T-cell (primary cell): ENCODE measurements around the gene SP1. TPM values are rescaled to one million over a fixed set of nuclear protein-coding genes. Genes with fewer than 3 reads are reported as not detected.

ENCODE experiments used
- ATAC-seq, 4 experiments: fragments of 200-7000 bp in 3 of 4; fragments of 150-1000 bp in 1 of 4; cut with Tn5 transposase; replicated peaks in 1 of 4; 1 replicate in 3 of 4; 2 replicates in 1 of 4; pipeline ENCODE4 v1.10.0; 2021; ENCODE audit warnings: moderate library complexity in 3 of 4, mild to moderate bottlenecking in 2 of 4, moderate number of reproducible peaks in 1 of 4
- CTCF ChIA-PET, 2 donors: fragments of 300-600 bp; sonication (Branson Sonifier 250); formaldehyde crosslinking; loops; one replicate each; lab custom pipeline; 2022; ENCODE audit warnings: antibody characterized with exemption in 2 of 2; lab: Charles Lee
- POLR2A ChIA-PET, 2 donors: fragments of 300-600 bp; sonication (Branson Sonifier 250); formaldehyde crosslinking; loops; one replicate each; lab custom pipeline; 2022; ENCODE audit warnings: antibody characterized with exemption in 2 of 2; lab: Charles Lee
- DNase-seq, 35 experiments: peaks; one replicate each; pipeline versions ENCODE4 v3.0.0 to v3.0.0-alpha.2; 2013 to 2023
- H3K27ac ChIP-seq: one replicate; pipeline ENCODE4 v1.5.1; 2013; ENCODE audit warnings: low read length
- H3K27me3 ChIP-seq, 2 experiments: replicated peaks in 1 of 2; 1 replicate in 1 of 2; 2 replicates in 1 of 2; pipeline versions ENCODE4 v1.6.1 to v1.7.0; 2013; ENCODE audit warnings: low read length in 1 of 2, mixed read lengths in 1 of 2; ENCODE audit not compliant: control insufficient read depth in 2 of 2, insufficient read depth in 2 of 2; ENCODE audit errors: extremely low read depth in 1 of 2
- H3K36me3 ChIP-seq, 2 donors: 1 replicate in 1 of 2; 2 replicates in 1 of 2; pipeline versions ENCODE4 v1.6.1 to v1.7.0; 2013; ENCODE audit warnings: low read length in 1 of 2; ENCODE audit not compliant: control insufficient read depth in 2 of 2, insufficient read depth in 1 of 2; ENCODE audit errors: extremely low read depth in 1 of 2
- H3K4me1 ChIP-seq, 2 experiments: 1 replicate in 1 of 2; 2 replicates in 1 of 2; pipeline versions ENCODE4 v1.6.1 to v1.7.0; 2013; ENCODE audit warnings: low read length in 2 of 2, mixed read lengths in 1 of 2; ENCODE audit not compliant: insufficient read depth in 2 of 2, control insufficient read depth in 1 of 2; ENCODE audit errors: extremely low read depth in 1 of 2
- H3K4me3 ChIP-seq, 2 donors: 1 replicate in 1 of 2; 2 replicates in 1 of 2; pipeline versions ENCODE4 v1.5.1 to v1.7.0; 2013; ENCODE audit warnings: mild to moderate bottlenecking in 2 of 2, low read length in 1 of 2, moderate library complexity in 1 of 2; ENCODE audit not compliant: control insufficient read depth in 1 of 2; ENCODE audit errors: extremely low read depth in 1 of 2
- H3K9me3 ChIP-seq: 2 replicates; pipeline ENCODE4 v1.7.0; 2013
- H3K27ac Mint-ChIP-seq, 2 donors: one replicate each; pipeline ENCODE4 v1.8.0; 2020 to 2021; ENCODE audit warnings: mild to moderate bottlenecking in 2 of 2, mixed read lengths in 2 of 2
- H3K27me3 Mint-ChIP-seq, 2 donors: one replicate each; pipeline ENCODE4 v1.8.0; 2021 to 2022; ENCODE audit warnings: mixed read lengths in 2 of 2
- H3K36me3 Mint-ChIP-seq: one replicate; pipeline ENCODE4 v1.8.0; 2021; ENCODE audit warnings: mixed read lengths
- H3K4me1 Mint-ChIP-seq, 3 donors: one replicate each; pipeline ENCODE4 v1.8.0; 2020 to 2022; ENCODE audit warnings: mixed read lengths in 3 of 3, mild to moderate bottlenecking in 1 of 3
- H3K4me3 Mint-ChIP-seq, 3 donors: one replicate each; pipeline ENCODE4 v1.8.0; 2020 to 2022; ENCODE audit warnings: mild to moderate bottlenecking in 3 of 3, mixed read lengths in 3 of 3, moderate library complexity in 3 of 3
- H3K9me3 Mint-ChIP-seq, 3 donors: one replicate each; pipeline ENCODE4 v1.8.0; 2020 to 2022; ENCODE audit warnings: mixed read lengths in 3 of 3
- WGBS: methylation state at CpG from one replicate; pipeline ENCODE4 v1.1.5; 2013; ENCODE audit warnings: missing lambda C conversion rate; ENCODE audit not compliant: insufficient coverage; 5-methylcytosine and 5-hydroxymethylcytosine counted together
- total RNA-seq, 35 experiments: library from RNA in 6 of 35; stranded (reverse) in 6 of 35; fragments of 120-200 nt in 1 of 35; gene quantifications; one replicate each; pipeline versions ENCODE4 v1.2.1 to v1.2.4 and lab custom pipeline; 2013 to 2026

SP1 gene
- total RNA-seq, 5 donors from 2014 or later (not counting 1 experiment from before 2014, with no cell fraction given), result 72.7 to 109 (median 96.6) TPM

DNA sequence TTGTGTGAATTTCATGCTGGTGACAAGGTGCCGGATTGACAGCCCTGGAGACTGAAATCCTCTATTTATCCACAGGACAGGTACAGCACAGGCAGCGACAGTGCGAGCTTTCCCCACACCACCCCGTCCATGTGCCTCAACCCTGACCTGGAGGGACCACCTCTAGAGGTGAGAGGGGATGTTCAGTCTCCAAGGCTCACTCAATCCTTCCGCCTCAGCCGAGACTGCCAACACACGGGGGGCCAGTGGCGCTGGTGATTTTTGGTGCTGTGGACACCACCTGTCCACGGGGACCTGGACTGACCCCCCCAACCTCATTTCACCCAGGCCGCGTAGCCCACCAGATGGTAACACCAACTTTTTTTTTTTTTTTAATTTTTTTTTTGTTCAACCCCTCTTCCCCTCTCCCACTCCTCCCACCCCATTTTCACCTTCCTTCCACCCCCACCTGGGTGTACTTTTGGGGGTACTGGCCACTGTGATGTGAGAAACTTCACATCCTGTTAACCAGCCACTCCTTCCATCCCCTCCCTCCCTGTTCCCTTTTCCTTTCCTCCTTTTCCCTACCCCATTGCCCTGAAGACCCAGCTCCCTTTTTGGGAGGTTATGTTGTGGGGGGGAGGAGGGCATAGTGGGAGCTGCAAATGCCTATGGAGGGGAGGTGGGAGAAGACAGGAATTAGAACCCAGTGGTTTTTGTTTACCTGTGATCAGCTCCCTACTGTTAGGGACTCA is 84.9 kb downstream of the SP1 start:
- ATAC-seq, result no peak
- Mint-ChIP-seq H3K9me3 (no peaks in the 10 kb centered on the region), H3K4me3 (no peak overlapping the region), H3K27ac (peak overlapping the region in 1 of 2 donors; percentile 61), H3K36me3 (peaks cover 66% of the 10 kb centered on the region), H3K27me3 (no peaks in the 10 kb centered on the region), H3K4me1 (peaks cover 39 to 49% (median 40%) of the 10 kb centered on the region in 3 donors)
- H3K4me3 ChIP-seq, result no peak overlapping the region
- H3K27ac ChIP-seq, result no peak overlapping the region
- DNase-seq, result no peak
- CTCF ChIA-PET, result interaction anchor here (0.6 to 1.4 kb wide), 7 partner anchors 8 to 44 kb away, joined by 3 to 8 read pairs (median 5); no protein-coding TSS in a partner anchor
- POLR2A ChIA-PET, result interaction anchor here (0.5 to 1.2 kb wide), 3 partner anchors 9 to 194 kb away, joined by 3 read pairs; no protein-coding TSS in a partner anchor
- H3K4me1 ChIP-seq, result peaks cover 0 to 3% of the 10 kb centered on the region in 2 experiments
- no peaks in the 10 kb centered on the region for H3K9me3 ChIP-seq
- no peaks in the 10 kb centered on the region for H3K27me3 ChIP-seq
- WGBS, result 90% methylated on average over 2 of the region's 11 CpGs
- H3K36me3 ChIP-seq, result peaks cover 26 to 99% of the 10 kb centered on the region in 2 donors

DNA sequence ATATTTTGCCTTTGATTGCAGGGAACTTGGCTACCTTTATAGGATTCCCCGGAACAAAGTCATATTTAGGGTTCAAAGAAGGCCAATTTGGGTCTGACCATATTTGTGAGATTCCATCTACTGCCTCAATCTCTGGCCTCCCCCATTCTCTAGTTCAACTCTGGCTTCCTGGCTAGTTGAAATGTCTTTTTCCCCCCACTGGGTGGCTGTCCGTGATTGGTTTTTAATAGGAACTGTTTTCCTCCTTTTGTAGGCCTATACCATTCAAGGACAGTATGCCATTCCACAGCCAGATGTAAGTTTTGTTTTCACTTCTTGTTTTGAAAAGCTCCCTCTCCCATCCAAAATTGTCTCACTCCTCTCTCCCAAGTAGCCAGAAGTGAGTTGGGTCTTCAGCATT is 85.7 kb downstream of the SP1 start:
- ChIA-PET CTCF (interaction anchor here (0.6 to 1.0 kb wide), 2 partner anchors 26 to 43 kb away, joined by 3 to 5 read pairs; no protein-coding TSS in a partner anchor), POLR2A (interaction anchor here (0.5 to 1.2 kb wide), 2 partner anchors 10 to 13 kb away, joined by 3 read pairs; no protein-coding TSS in a partner anchor)
- Mint-ChIP-seq H3K27ac (peak overlapping the region in 1 of 2 donors; percentile 34), H3K36me3 (peaks cover 61% of the 10 kb centered on the region), H3K4me1 (peaks cover 32 to 42% (median 34%) of the 10 kb centered on the region in 3 donors), H3K4me3 (no peak overlapping the region), H3K9me3 (no peaks in the 10 kb centered on the region), H3K27me3 (no peaks in the 10 kb centered on the region)
- DNase-seq (no peak), ATAC-seq (no peak)
- no peak overlapping the region for H3K27ac ChIP-seq
- no peaks in the 10 kb centered on the region for H3K27me3 ChIP-seq
- H3K9me3 ChIP-seq, result no peaks in the 10 kb centered on the region
- H3K4me1 ChIP-seq, result peaks cover 0 to 10% of the 10 kb centered on the region in 2 experiments
- H3K36me3 ChIP-seq, result peaks cover 30 to 99% of the 10 kb centered on the region in 2 donors
- H3K4me3 ChIP-seq, result no peak overlapping the region
- WGBS, result 100% methylated on average over 1 of the region's 2 CpGs

Other genes with a start within 250 kb of the SP1 start
- gene ZNF740, start 199.5 kb upstream of the SP1 start, total RNA-seq, result 10 to 100 TPM; 36.4 to 94.2 (median 83.9) TPM
- 10 to 100 TPM; 48.6 to 69.6 (median 62.3) TPM for gene CSAD, start 199.3 kb upstream of the SP1 start, total RNA-seq
- gene ITGB7, start 172.9 kb upstream of the SP1 start, total RNA-seq, result 100 to 1,000 TPM; 247 to 590 (median 469) TPM
- 10 to 100 TPM; 20.3 to 91.3 (median 74.2) TPM for gene RARG, start 148.0 kb upstream of the SP1 start, total RNA-seq
- 1 to 10 TPM; 1.2 to 2.5 (median 1.6) TPM for gene ESPL1, start 111.9 kb upstream of the SP1 start, total RNA-seq
- 100 to 1,000 TPM; 591 to 643 (median 612) TPM for gene PFDN5, start 84.6 kb upstream of the SP1 start, total RNA-seq
- gene MYG1, start 80.5 kb upstream of the SP1 start, total RNA-seq, result 10 to 100 TPM; 34.0 to 68.4 (median 63.9) TPM
- 10 to 100 TPM; 39.3 to 74.6 (median 66.2) TPM for gene AAAS, start 58.6 kb upstream of the SP1 start, total RNA-seq
- gene SP7, start 43.8 kb upstream of the SP1 start, total RNA-seq, result under 1 TPM in 1 of 5 donors, not detected in 4; 0.12 TPM
- gene AMHR2, start 43.7 kb downstream of the SP1 start, total RNA-seq, result under 1 TPM in 1 of 5 donors, not detected in 4; 0.19 TPM
- gene PRR13, start 61.6 kb downstream of the SP1 start, total RNA-seq, result 100 to 1,000 TPM; 175 to 215 (median 187) TPM
- 1,000 to 10,000 TPM in 2 of 5 donors, 100 to 1,000 TPM in 3; 707 to 1,066 (median 764) TPM for gene PCBP2, start 71.9 kb downstream of the SP1 start, total RNA-seq
- 10 to 100 TPM; 21.4 to 29.9 (median 25.9) TPM for gene MAP3K12, start 119.3 kb downstream of the SP1 start, total RNA-seq
- 10 to 100 TPM; 31.4 to 44.7 (median 39.1) TPM for gene TARBP2, start 121.1 kb downstream of the SP1 start, total RNA-seq
- gene NPFF, start 127.3 kb downstream of the SP1 start, total RNA-seq, result not detected
- gene ATF7, start 246.2 kb downstream of the SP1 start, total RNA-seq, result 10 to 100 TPM; 18.9 to 29.6 (median 27.1) TPM